ENCODE results near the gene ADAMTS15.

GRCh38 chr11:130458410-130458729 is 9.9 kb downstream of the ADAMTS15 start:
- TF ChIP-seq CTCF (conservative IDR thresholded peaks at IDR 0.05; ENCODE audit: low read length) (no peak), EZH2phosphoT487 (IDR thresholded peaks at IDR 0.05; ENCODE audit: borderline replicate concordance, low read depth, low read length) (no peak)
